HepG2 (cell line): Measurements from ENCODE around the gene VPS37D. TPM values are rescaled to one million over a fixed set of nuclear protein-coding genes. Genes with fewer than 3 reads are reported as not detected.
A peak's percentile ranks its signal among the peaks of the same experiment; 100 is the strongest.

Experiments used
- AGO2 ChIP-seq: fragments of 200-400 bp; formaldehyde crosslinking; optimal IDR thresholded peaks from 2 replicates; pipeline ENCODE3; 2017; ENCODE audit warnings: mild to moderate bottlenecking, low read depth, low read length, moderate library complexity
- CREB1 ChIP-seq, 2 experiments: fragments of 450-650 bp in 1 of 2; IDR thresholded peaks; 2 replicates each; pipeline ENCODE4 v1.6.1; 2016 to 2017; ENCODE audit warnings: control low read depth in 1 of 2, mild to moderate bottlenecking in 1 of 2, missing compliant biosample characterization in 1 of 2, missing genetic modification characterization in 1 of 2
- DZIP1 ChIP-seq: sonication (generic); formaldehyde crosslinking; IDR thresholded peaks from 2 replicates; pipeline ENCODE4 v1.5.0; 2020; ENCODE audit warnings: mild to moderate bottlenecking, missing genetic modification reagents
- HNRNPK ChIP-seq: fragments of 200-400 bp; formaldehyde crosslinking; IDR thresholded peaks from 2 replicates; pipeline ENCODE4 v1.6.1; 2018; ENCODE audit warnings: low read length, low read depth, moderate library complexity, mild to moderate bottlenecking; ENCODE audit not compliant: poor library complexity, severe bottlenecking
- HOXD1 ChIP-seq: sonication (generic); formaldehyde crosslinking; IDR thresholded peaks from 2 replicates; pipeline ENCODE4 v1.5.0; 2020; ENCODE audit warnings: missing genetic modification reagents
- MXD4 ChIP-seq: IDR thresholded peaks from 2 replicates; pipeline ENCODE4 v1.6.1; 2016; ENCODE audit warnings: mild to moderate bottlenecking, missing biosample characterization, missing genetic modification reagents
- NCOA1 ChIP-seq: sonication (generic); formaldehyde crosslinking; IDR thresholded peaks from 2 replicates; pipeline ENCODE4 v1.9.0; 2021; ENCODE audit warnings: missing genetic modification reagents
- PCBP1 ChIP-seq: fragments of 200-400 bp; formaldehyde crosslinking; IDR thresholded peaks from 2 replicates; pipeline ENCODE4 v1.6.1; 2017; ENCODE audit warnings: mild to moderate bottlenecking, low read depth, low read length, borderline replicate concordance
- POLR2AphosphoS5 ChIP-seq: IDR thresholded peaks from 2 replicates; pipeline ENCODE4 v1.6.1; 2012; ENCODE audit warnings: low read depth, low read length
- POLR2G ChIP-seq: fragments of 200-400 bp; formaldehyde crosslinking; IDR thresholded peaks from 2 replicates; pipeline ENCODE4 v1.6.1; 2018; ENCODE audit warnings: mild to moderate bottlenecking, low read depth, low read length, moderate library complexity
- RBM22 ChIP-seq: fragments of 200-400 bp; formaldehyde crosslinking; optimal IDR thresholded peaks from 2 replicates; pipeline ENCODE3; 2017; ENCODE audit warnings: mild to moderate bottlenecking, low read length, moderate library complexity
- THYN1 ChIP-seq: sonication (generic); formaldehyde crosslinking; IDR thresholded peaks from 2 replicates; pipeline ENCODE4 v1.8.1; 2023; ENCODE audit warnings: low read depth, mild to moderate bottlenecking, moderate library complexity, missing genetic modification reagents, borderline replicate concordance
- ZKSCAN1 ChIP-seq: fragments of 150-350 bp; IDR thresholded peaks from 2 replicates; pipeline ENCODE4 v1.6.1; 2014; ENCODE audit warnings: low read length
- ZNF746 ChIP-seq: sonication (generic); formaldehyde crosslinking; IDR thresholded peaks from 2 replicates; pipeline ENCODE4 v1.8.0; 2022; ENCODE audit warnings: mild to moderate bottlenecking, missing genetic modification reagents
- ZNF777 ChIP-seq: sonication (generic); formaldehyde crosslinking; IDR thresholded peaks from 2 replicates; pipeline ENCODE4 v1.4.0; 2020; ENCODE audit warnings: missing genetic modification reagents
- polyA plus RNA-seq, 8 experiments: library from polyadenylated mRNA; depleted of rRNA in 3 of 8; stranded (reverse) in 7 of 8; unstranded in 1 of 8; fragments of >200 nt; fragmentation: Illumina TruSeq in 4 of 8; extraction: Trizol in 4 of 8; gene quantifications; 2 replicates each; pipeline versions ENCODE4 v1.2.1 to v1.2.3, GENCODE V29; 2011 to 2016; ENCODE audit warnings: low read depth in 4 of 8, missing spikeins in 1 of 8, mixed read lengths in 1 of 8; ENCODE audit not compliant: insufficient read depth in 1 of 8
- total RNA-seq, 5 experiments: library from RNA; depleted of rRNA; stranded (reverse); fragments of >200 nt; fragmentation: Illumina TruSeq; extraction: Trizol; gene quantifications; 2 replicates each; pipeline ENCODE4 v1.2.3, GENCODE V29; 2016; ENCODE audit warnings: low read depth in 1 of 5
- TF ChIP-seq, protein P1 (sequence below): sonication (generic); formaldehyde crosslinking; IDR thresholded peaks from 2 replicates; pipeline ENCODE4 v1.8.0; 2022; ENCODE audit warnings: mild to moderate bottlenecking, missing genetic modification reagents
- TF ChIP-seq, protein P2 (sequence below): sonication (generic); formaldehyde crosslinking; IDR thresholded peaks from 2 replicates; pipeline ENCODE4 v1.9.0; 2021; ENCODE audit warnings: missing genetic modification reagents, mild to moderate bottlenecking, borderline replicate concordance
- TF ChIP-seq, protein P3 (sequence below): sonication (generic); formaldehyde crosslinking; IDR thresholded peaks from 2 replicates; pipeline ENCODE4 v1.5.1; 2020; ENCODE audit warnings: mild to moderate bottlenecking, missing genetic modification reagents, moderate library complexity

The VPS37D gene
- total and polyA plus RNA-seq, 2 of the 13 experiments (the other 11 are each of a cell fraction or from before 2014, with no cell fraction given), result 3.8 to 6.3 TPM

- TF ChIP-seq AGO2, result peak; percentile 22
- no peak for TF ChIP-seq ZKSCAN1
- TF ChIP-seq PCBP1, result 0 out of 2 replicates have a peak, but pooled peaks have one; percentile 32
- no peak for TF ChIP-seq DZIP1 (CRISPR knock-in tag)
- no peak for TF ChIP-seq HOXD1 (CRISPR knock-in tag)
- peak; percentile 95 for TF ChIP-seq HNRNPK
- no peak for TF ChIP-seq ZNF777 (CRISPR knock-in tag)
- peak; percentile 82; the same call in 1 of the 2 replicates for TF ChIP-seq ZNF746 (CRISPR knock-in tag)
- peak; percentile 40; the same call in 1 of the 2 replicates for TF ChIP-seq POLR2AphosphoS5
- peak; percentile 93 for TF ChIP-seq RBM22
- peak; percentile 68 for TF ChIP-seq POLR2G
- no peak for TF ChIP-seq NCOA1 (CRISPR knock-in tag)
- TF ChIP-seq, protein P1, sequence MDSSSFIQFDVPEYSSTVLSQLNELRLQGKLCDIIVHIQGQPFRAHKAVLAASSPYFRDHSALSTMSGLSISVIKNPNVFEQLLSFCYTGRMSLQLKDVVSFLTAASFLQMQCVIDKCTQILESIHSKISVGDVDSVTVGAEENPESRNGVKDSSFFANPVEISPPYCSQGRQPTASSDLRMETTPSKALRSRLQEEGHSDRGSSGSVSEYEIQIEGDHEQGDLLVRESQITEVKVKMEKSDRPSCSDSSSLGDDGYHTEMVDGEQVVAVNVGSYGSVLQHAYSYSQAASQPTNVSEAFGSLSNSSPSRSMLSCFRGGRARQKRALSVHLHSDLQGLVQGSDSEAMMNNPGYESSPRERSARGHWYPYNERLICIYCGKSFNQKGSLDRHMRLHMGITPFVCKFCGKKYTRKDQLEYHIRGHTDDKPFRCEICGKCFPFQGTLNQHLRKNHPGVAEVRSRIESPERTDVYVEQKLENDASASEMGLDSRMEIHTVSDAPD (CRISPR knock-in tag), result no peak
- TF ChIP-seq, protein P2, sequence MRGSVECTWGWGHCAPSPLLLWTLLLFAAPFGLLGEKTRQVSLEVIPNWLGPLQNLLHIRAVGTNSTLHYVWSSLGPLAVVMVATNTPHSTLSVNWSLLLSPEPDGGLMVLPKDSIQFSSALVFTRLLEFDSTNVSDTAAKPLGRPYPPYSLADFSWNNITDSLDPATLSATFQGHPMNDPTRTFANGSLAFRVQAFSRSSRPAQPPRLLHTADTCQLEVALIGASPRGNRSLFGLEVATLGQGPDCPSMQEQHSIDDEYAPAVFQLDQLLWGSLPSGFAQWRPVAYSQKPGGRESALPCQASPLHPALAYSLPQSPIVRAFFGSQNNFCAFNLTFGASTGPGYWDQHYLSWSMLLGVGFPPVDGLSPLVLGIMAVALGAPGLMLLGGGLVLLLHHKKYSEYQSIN, result no peak
- TF ChIP-seq, protein P3, sequence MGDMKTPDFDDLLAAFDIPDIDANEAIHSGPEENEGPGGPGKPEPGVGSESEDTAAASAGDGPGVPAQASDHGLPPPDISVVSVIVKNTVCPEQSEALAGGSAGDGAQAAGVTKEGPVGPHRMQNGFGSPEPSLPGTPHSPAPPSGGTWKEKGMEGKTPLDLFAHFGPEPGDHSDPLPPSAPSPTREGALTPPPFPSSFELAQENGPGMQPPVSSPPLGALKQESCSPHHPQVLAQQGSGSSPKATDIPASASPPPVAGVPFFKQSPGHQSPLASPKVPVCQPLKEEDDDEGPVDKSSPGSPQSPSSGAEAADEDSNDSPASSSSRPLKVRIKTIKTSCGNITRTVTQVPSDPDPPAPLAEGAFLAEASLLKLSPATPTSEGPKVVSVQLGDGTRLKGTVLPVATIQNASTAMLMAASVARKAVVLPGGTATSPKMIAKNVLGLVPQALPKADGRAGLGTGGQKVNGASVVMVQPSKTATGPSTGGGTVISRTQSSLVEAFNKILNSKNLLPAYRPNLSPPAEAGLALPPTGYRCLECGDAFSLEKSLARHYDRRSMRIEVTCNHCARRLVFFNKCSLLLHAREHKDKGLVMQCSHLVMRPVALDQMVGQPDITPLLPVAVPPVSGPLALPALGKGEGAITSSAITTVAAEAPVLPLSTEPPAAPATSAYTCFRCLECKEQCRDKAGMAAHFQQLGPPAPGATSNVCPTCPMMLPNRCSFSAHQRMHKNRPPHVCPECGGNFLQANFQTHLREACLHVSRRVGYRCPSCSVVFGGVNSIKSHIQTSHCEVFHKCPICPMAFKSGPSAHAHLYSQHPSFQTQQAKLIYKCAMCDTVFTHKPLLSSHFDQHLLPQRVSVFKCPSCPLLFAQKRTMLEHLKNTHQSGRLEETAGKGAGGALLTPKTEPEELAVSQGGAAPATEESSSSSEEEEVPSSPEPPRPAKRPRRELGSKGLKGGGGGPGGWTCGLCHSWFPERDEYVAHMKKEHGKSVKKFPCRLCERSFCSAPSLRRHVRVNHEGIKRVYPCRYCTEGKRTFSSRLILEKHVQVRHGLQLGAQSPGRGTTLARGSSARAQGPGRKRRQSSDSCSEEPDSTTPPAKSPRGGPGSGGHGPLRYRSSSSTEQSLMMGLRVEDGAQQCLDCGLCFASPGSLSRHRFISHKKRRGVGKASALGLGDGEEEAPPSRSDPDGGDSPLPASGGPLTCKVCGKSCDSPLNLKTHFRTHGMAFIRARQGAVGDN (CRISPR knock-in tag), result peak; percentile 25; the same call in 1 of the 2 replicates
- TF ChIP-seq MXD4, result no peak
- no peak for TF ChIP-seq THYN1
- no peak for TF ChIP-seq CREB1 (IDR thresholded peaks at IDR 0.05)
- TF ChIP-seq CREB1 (CRISPR knock-in tag; IDR thresholded peaks at IDR 0.05), result no peak
Measured at GRCh38 chr7:73621168-73622063, 46.2 kb upstream of the VPS37D start (continued).
